Heart left ventricle (tissue), 16 donors: ENCODE results near the gene MYL3. TPM values are rescaled to one million over a fixed set of nuclear protein-coding genes. Genes with fewer than 3 reads are reported as not detected.
A peak's percentile ranks its signal among the peaks of the same experiment; 100 is the strongest.

Experiments used
- ATAC-seq, 4 donors: fragments of 200-7000 bp; cut with Tn5 transposase; one replicate each; pipeline ENCODE4 v1.9.1; 2020 to 2022; ENCODE audit warnings: moderate library complexity in 4 of 4, mild to moderate bottlenecking in 3 of 4, moderate number of reproducible peaks in 1 of 4
- DNase-seq, 5 donors: peaks; one replicate each; pipeline ENCODE4 v3.0.0-alpha.2; 2020
- H3K27ac ChIP-seq, 12 donors: fragments of 200-600 bp; sonication (generic) in 4 of 12; one replicate each; pipeline versions ENCODE4 v1.5.0 to v1.8.0; 2016 to 2022; ENCODE audit warnings: mild to moderate bottlenecking in 2 of 12
- H3K27me3 ChIP-seq, 9 donors: fragments of 200-600 bp; sonication (generic) in 2 of 9; one replicate each; pipeline versions ENCODE4 v1.5.1 to v1.8.0; 2016 to 2022; ENCODE audit warnings: mild to moderate bottlenecking in 3 of 9
- H3K36me3 ChIP-seq, 9 donors: fragments of 200-600 bp; sonication (generic) in 2 of 9; one replicate each; pipeline versions ENCODE4 v1.5.0 to v1.8.0; 2018 to 2022; ENCODE audit warnings: mild to moderate bottlenecking in 2 of 9
- H3K4me1 ChIP-seq, 12 donors: fragments of 200-600 bp; sonication (generic) in 4 of 12; one replicate each; pipeline versions ENCODE4 v1.5.0 to v1.8.0; 2016 to 2022; ENCODE audit warnings: mild to moderate bottlenecking in 3 of 12
- H3K4me3 ChIP-seq, 12 donors: fragments of 200-600 bp; sonication (generic) in 4 of 12; one replicate each; pipeline versions ENCODE4 v1.5.0 to v1.8.0; 2017 to 2022; ENCODE audit warnings: mild to moderate bottlenecking in 9 of 12, moderate library complexity in 4 of 12
- H3K9me3 ChIP-seq, 12 donors: fragments of 200-600 bp; sonication (generic) in 4 of 12; one replicate each; pipeline versions ENCODE4 v1.5.0 to v1.8.0; 2016 to 2022; ENCODE audit warnings: mild to moderate bottlenecking in 1 of 12
- CTCF ChIP-seq, 12 donors: fragments of 200-600 bp; sonication (generic) in 4 of 12; IDR thresholded peaks; one replicate each; pipeline versions ENCODE4 v1.5.0 to v1.8.0; 2018 to 2022; ENCODE audit warnings: antibody characterized with exemption in 12 of 12, mild to moderate bottlenecking in 5 of 12
- POLR2A ChIP-seq, 2 donors: fragments of 450-650 bp; IDR thresholded peaks; one replicate each; pipeline ENCODE4 v1.6.1; 2017; ENCODE audit warnings: antibody characterized with exemption in 2 of 2, mild to moderate bottlenecking in 2 of 2, moderate library complexity in 2 of 2
- WGBS, 4 donors: extraction: QIAGEN DNeasy Blood & Tissue Kit in 2 of 4; methylation state at CpG; one replicate each; pipeline versions ENCODE4 v1.1.5 to v1.1.7; 2013 to 2018; 5-methylcytosine and 5-hydroxymethylcytosine counted together
- intact Hi-C, 10 donors: fragments of 100-400 bp; cut with DNase I; formaldehyde crosslinking; loops; one replicate each; pipeline versions ENCODE4 v1.11.1 to v1.14.2; 2022
- polyA plus RNA-seq, 2 donors: library from polyadenylated mRNA; stranded (reverse); fragments of 200-250 nt; gene quantifications; one replicate each; pipeline ENCODE4 v1.2.3, GENCODE V29; 2013
- total RNA-seq, 9 donors: library from RNA; depleted of rRNA in 2 of 9; stranded (reverse); fragments of >200 nt in 2 of 9; fragmentation: NEBNext Ultra II Directional in 3 of 9; extraction: Animal tissue kit (Norgen Biotek cat#: 25700) in 3 of 9; gene quantifications; one replicate each; pipeline versions ENCODE4 v1.1.0 to v1.2.4, GENCODE V29; 2016 to 2023
- donor health status: ischemic (EF 13 %, LVEDD 7.1; RV severe dilation, severe dysfunction).
- donor health status: healthy with polysubstance abuse.
- donor health status: DM: no; HTN: yes; CAD: no.
- donor health status: DM: no; HTN: no; CAD: no.
- donor health status: ischemic (EF 25% LVEDD 6.9; RV normal size, moderate dysfunction).
- donor health status: ischemic (EF 25% LVEDD 5.7; RV mildly dilated, moderate dysfunction).
- donor health status: healthy.
- donor health status: DM: yes; HTN: yes; CAD: no.
- donor health status: ischemic (EF 35%, LVEDD 5.7; RV mildly dilated, moderate dysfunction).
- donor health status: nonischemic (EF 11% LVEDD 7.7; RV severe dilation, severe dysfunction).
- donor health status: DM: yes; HTN: yes; CAD: no.
- donor health status: PGD.
- donor health status: ischemic (EF 29% LVEDD 5.4; RV normal size, mild dysfunction).
- donor health status: nonischemic (EF 23%, LVEDD 6.1; RV moderate dilation, normal function).

The MYL3 gene
- total and polyA plus RNA-seq, 11 donors: 4,961 to 12,544 (median 6,839) TPM

GRCh38 chr3:46907960-46908293 is 44.7 kb upstream of the MYL3 start:
- no peak for DNase-seq
- 35 to 54% (median 41%) methylated on average over 1 of the region's 1 CpG for WGBS, 4 donors
- TF ChIP-seq POLR2A (IDR thresholded peaks at IDR 0.05) (no peak), CTCF (IDR thresholded peaks at IDR 0.05) (no peak)
- no peak for ATAC-seq
- intact Hi-C loops: loop anchor here in 8 of 10 donors (2.0 to 5.0 kb wide), 3 partner anchors 41 to 201 kb away; no protein-coding TSS in a partner anchor
- peaks cover 0 to 24% (median 19%) of the 10 kb centered on the region in 12 donors for H3K4me1 ChIP-seq
- no peak overlapping the region for H3K4me3 ChIP-seq
- H3K27ac ChIP-seq: no peak overlapping the region
- H3K36me3 ChIP-seq: no peaks in the 10 kb centered on the region
- no peaks in the 10 kb centered on the region for H3K9me3 ChIP-seq
- H3K27me3 ChIP-seq: no peaks in the 10 kb centered on the region

- H3K4me3 ChIP-seq: no peak overlapping the region
- H3K27me3 ChIP-seq: no peaks in the 10 kb centered on the region
- intact Hi-C loops: loop anchor here in 6 of 10 donors (5.0 kb wide), 2 partner anchors 40 to 200 kb away; no protein-coding TSS in a partner anchor
- TF ChIP-seq POLR2A (IDR thresholded peaks at IDR 0.05) (no peak), CTCF (IDR thresholded peaks at IDR 0.05) (no peak)
- DNase-seq (peak in 2 of 5 donors; percentile 14 to 16), ATAC-seq (no peak)
- H3K27ac ChIP-seq: no peak overlapping the region
- H3K36me3 ChIP-seq: no peaks in the 10 kb centered on the region
- H3K4me1 ChIP-seq: peaks cover 0 to 24% (median 19%) of the 10 kb centered on the region in 12 donors
- WGBS, 4 donors: 82 to 90% (median 85%) methylated on average over 12 of the region's 12 CpGs
- H3K9me3 ChIP-seq: no peaks in the 10 kb centered on the region
Observed at GRCh38 chr3:46907271-46907670, 44.0 kb upstream of the MYL3 start.

GRCh38 chr3:46906471-46907058 is 43.3 kb upstream of the MYL3 start:
- Histone ChIP-seq H3K4me1 (peaks cover 0 to 24% (median 19%) of the 10 kb centered on the region in 12 donors), H3K4me3 (no peak overlapping the region), H3K9me3 (no peaks in the 10 kb centered on the region), H3K27ac (no peak overlapping the region), H3K36me3 (no peaks in the 10 kb centered on the region), H3K27me3 (no peaks in the 10 kb centered on the region)
- intact Hi-C loops: loop anchor here in 6 of 10 donors (5.0 kb wide), 2 partner anchors 39 to 199 kb away; no protein-coding TSS in a partner anchor
- 71 to 84% (median 80%) methylated on average over 4 of the region's 4 CpGs for WGBS, 4 donors
- ATAC-seq (no peak), DNase-seq (peak in 2 of 5 donors; percentile 18 to 23)
- TF ChIP-seq CTCF (IDR thresholded peaks at IDR 0.05): no peak
- no peak for TF ChIP-seq POLR2A (IDR thresholded peaks at IDR 0.05)

GRCh38 chr3:46905661-46906451 is 42.6 kb upstream of the MYL3 start:
- 83 to 92% (median 89%) methylated on average over 9 to 11 of the region's 11 CpGs for WGBS, 4 donors
- Histone ChIP-seq H3K36me3 (no peaks in the 10 kb centered on the region), H3K4me1 (peaks cover 0 to 24% (median 19%) of the 10 kb centered on the region in 12 donors), H3K27ac (no peak overlapping the region), H3K9me3 (no peaks in the 10 kb centered on the region), H3K4me3 (no peak overlapping the region), H3K27me3 (no peaks in the 10 kb centered on the region)
- DNase-seq (peak in 2 of 5 donors; percentile 22 to 24), ATAC-seq (no peak)
- intact Hi-C loops: loop anchor here in 7 of 10 donors (2.0 to 5.0 kb wide), 3 partner anchors 39 to 201 kb away; no protein-coding TSS in a partner anchor
- TF ChIP-seq POLR2A (IDR thresholded peaks at IDR 0.05): no peak
